ENCODE measurements around the gene KRTAP9-9. TPM values are rescaled to one million over a fixed set of nuclear protein-coding genes. Genes with fewer than 3 reads are reported as not detected.

The KRTAP9-9 gene
- total and polyA plus RNA-seq, 2 of the 8 experiments (the other 6 are each of a cell fraction or from before 2014, with no cell fraction given) = not detected

DNA sequence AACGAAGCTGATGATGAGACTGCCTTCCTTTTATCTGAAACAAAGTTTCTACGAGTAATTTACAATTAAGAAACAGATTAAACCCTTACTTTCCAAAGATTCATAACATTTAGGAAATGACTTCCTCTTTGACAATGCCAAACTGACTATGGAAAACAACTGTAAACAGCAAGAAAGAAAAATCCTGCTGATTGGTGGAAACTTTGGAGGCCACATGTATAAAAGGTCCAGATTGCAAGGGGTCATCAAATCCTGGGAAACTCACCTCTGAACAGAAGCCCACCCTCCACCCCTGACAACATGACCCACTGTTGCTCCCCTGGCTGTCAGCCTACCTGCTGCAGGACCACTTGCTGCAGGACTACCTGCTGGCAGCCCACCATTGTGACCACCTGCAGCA lies 9.9 kb downstream of the KRTAP9-9 start, which contains the start of gene KRTAP9-6:
KRTAP9-6 (plus strand) TSS at position 301 of the 400 bp plus-strand sequence; CDS start at position 301, 0 bp downstream.
- Histone ChIP-seq H3K23me2 (ENCODE audit: low read depth, low read length) (no peaks in the 10 kb centered on the region), H2BK12ac (ENCODE audit: low read depth, low read length) (no peak within 1 kb of the TSS), H3K18ac (ENCODE audit: extremely low read depth, low read length) (no peak within 1 kb of the TSS), H3K14ac (ENCODE audit: insufficient read length) (no peak within 1 kb of the TSS), H2BK5ac (ENCODE audit: low read depth, low read length) (no peak within 1 kb of the TSS), H3K56ac (replicated peaks; ENCODE audit: insufficient read length, low read depth, low read length) (no peak within 1 kb of the TSS), H3K9me3 (ENCODE audit: insufficient read depth in 2 of 2, low read depth in 1 of 2, low read length in 1 of 2) (no peaks in the 10 kb centered on the region), H3K27ac (ENCODE audit: low read depth, low read length) (no peak within 1 kb of the TSS), H4K8ac (ENCODE audit: extremely low read depth, insufficient read depth, low read length) (no peak within 1 kb of the TSS), H4K91ac (replicated peaks; ENCODE audit: insufficient read length, low read length) (no peak within 1 kb of the TSS), H2BK120ac (replicated peaks; ENCODE audit: low read depth, low read length) (no peak within 1 kb of the TSS), H3K4me3 (ENCODE audit: extremely low read depth in 1 of 4, insufficient read depth in 2 of 4, low read depth in 3 of 4, low read length in 4 of 4) (no peak within 1 kb of the TSS), H3K27me3 (replicated peaks in 1 of 4; ENCODE audit: control insufficient read depth in 3 of 4, extremely low read depth in 1 of 4, insufficient read depth in 3 of 4, low read length in 3 of 4) (no peaks in the 10 kb centered on the region), H3K23ac (ENCODE audit: insufficient read length) (no peak within 1 kb of the TSS), H3K4me2 (ENCODE audit: insufficient read depth in 1 of 2, low read depth in 2 of 2, low read length in 2 of 2) (no peak within 1 kb of the TSS), H2BK20ac (ENCODE audit: low read length) (no peak within 1 kb of the TSS), H2AFZ (ENCODE audit: low read length) (no peak within 1 kb of the TSS), H2AK5ac (ENCODE audit: low read depth, low read length) (no peak within 1 kb of the TSS), H3K79me1 (ENCODE audit: low read depth, low read length) (no peaks in the 10 kb centered on the region), H3K4me1 (replicated peaks in 1 of 4; ENCODE audit: control insufficient read depth in 3 of 4, insufficient read depth in 4 of 4, low read length in 3 of 4) (no peaks in the 10 kb centered on the region), H3K79me2 (ENCODE audit: control insufficient read depth in 1 of 2, insufficient read depth in 2 of 2, low read length in 2 of 2) (no peaks in the 10 kb centered on the region), H2BK15ac (ENCODE audit: low read length) (no peak within 1 kb of the TSS), H3K9ac (replicated peaks in 1 of 4; ENCODE audit: extremely low read depth in 1 of 4, low read depth in 3 of 4, low read length in 3 of 4) (no peak within 1 kb of the TSS), H3K4ac (replicated peaks; ENCODE audit: insufficient read length, low read depth, low read length) (no peak within 1 kb of the TSS), H4K5ac (ENCODE audit: insufficient read length, low read depth, low read length) (no peak within 1 kb of the TSS), H4K20me1 (replicated peaks in 1 of 2; ENCODE audit: control insufficient read depth in 1 of 2, insufficient read depth in 2 of 2, low read length in 2 of 2) (no peaks in the 10 kb centered on the region), H3K36me3 (ENCODE audit: control insufficient read depth in 2 of 4, insufficient read depth in 4 of 4, low read length in 3 of 4) (no peaks in the 10 kb centered on the region)
- POLR2A ChIA-PET (ENCODE audit: partially characterized antibody) = no interaction called here
- DNase-seq (ENCODE audit: low read depth in 1 of 2, low spot score in 2 of 2) (no peak), FAIRE-seq (no peak)
- WGBS, 2 experiments (ENCODE audit: extremely low coverage in 1 of 2, insufficient coverage in 1 of 2, insufficient read length in 1 of 2, insufficient replicate concordance in 2 of 2, low coverage in 1 of 2, low lambda C conversion rate in 2 of 2, missing lambda C conversion rate in 1 of 2) = 94% methylated on average over 2 of the region's 2 CpGs; no CpG with 5 or more reads in 1 of the 2 experiments
- CTCF ChIA-PET (ENCODE audit: partially characterized antibody) = no interaction called here
- TF ChIP-seq NANOG (IDR thresholded peaks at IDR 0.05; ENCODE audit: insufficient read depth, low read depth, low read length, poor library complexity, severe bottlenecking) (no peak), FOSL1 (IDR thresholded peaks at IDR 0.05; ENCODE audit: insufficient read depth, low read depth, low read length) (no peak), GABPA (IDR thresholded peaks at IDR 0.05; ENCODE audit: borderline replicate concordance, insufficient read depth, low read length) (no peak), CBX8 (IDR thresholded peaks at IDR 0.05; ENCODE audit: borderline replicate concordance, low read depth, low read length) (no peak), TAF7 (optimal IDR thresholded peaks at IDR 0.05; ENCODE audit: borderline replicate concordance, low read depth, low read length) (no peak), CEBPB (IDR thresholded peaks at IDR 0.05; ENCODE audit: low read depth, low read length) (no peak), CREB1 (IDR thresholded peaks at IDR 0.05) (no peak), EGR1 (IDR thresholded peaks at IDR 0.05; ENCODE audit: borderline replicate concordance, low read depth, low read length) (no peak), JUND (IDR thresholded peaks at IDR 0.05; ENCODE audit: low read length) (no peak), USF2 (IDR thresholded peaks at IDR 0.05; ENCODE audit: low read length) (no peak)
- TF ChIP-seq, protein P1, sequence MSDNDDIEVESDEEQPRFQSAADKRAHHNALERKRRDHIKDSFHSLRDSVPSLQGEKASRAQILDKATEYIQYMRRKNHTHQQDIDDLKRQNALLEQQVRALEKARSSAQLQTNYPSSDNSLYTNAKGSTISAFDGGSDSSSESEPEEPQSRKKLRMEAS (IDR thresholded peaks at IDR 0.05) = no peak

Measured in H1 (cell line).